Fibroblast of the conjunctiva (primary cell): ENCODE data around the gene NWD2.

Source experiments
- DNase-seq: peaks from one replicate; pipeline ENCODE4 v3.0.0-alpha.2; 2010; ENCODE audit warnings: low read depth

Gene NWD2

GRCh38 chr4:37304612-37305011 lies 60.1 kb downstream of the NWD2 start:
- DNase-seq = no peak

GRCh38 chr4:37305984-37306383 lies 61.4 kb downstream of the NWD2 start:
- DNase-seq = no peak

GRCh38 chr4:37317104-37317643 lies 72.6 kb downstream of the NWD2 start:
- DNase-seq = no peak

GRCh38 chr4:37320513-37321235 lies 76.1 kb downstream of the NWD2 start:
- no peak for DNase-seq

GRCh38 chr4:37322122-37322521 lies 77.6 kb downstream of the NWD2 start:
- no peak for DNase-seq

GRCh38 chr4:37324546-37324945 lies 80.0 kb downstream of the NWD2 start:
- DNase-seq = no peak

GRCh38 chr4:37326852-37327251 lies 82.3 kb downstream of the NWD2 start:
- no peak for DNase-seq

- DNase-seq = no peak
Observed at GRCh38 chr4:37338972-37339371, 94.4 kb downstream of the NWD2 start.

GRCh38 chr4:37358748-37359147 lies 114.2 kb downstream of the NWD2 start:
- no peak for DNase-seq

- DNase-seq = no peak
Observed at GRCh38 chr4:37359261-37359660, 114.7 kb downstream of the NWD2 start.

GRCh38 chr4:37365888-37366287 lies 121.3 kb downstream of the NWD2 start:
- DNase-seq = no peak

- no peak for DNase-seq
Observed at GRCh38 chr4:37367901-37368300, 123.4 kb downstream of the NWD2 start.

- DNase-seq = no peak
Observed at GRCh38 chr4:37370052-37370451, 125.5 kb downstream of the NWD2 start.

GRCh38 chr4:37381040-37381668 lies 136.6 kb downstream of the NWD2 start:
- no peak for DNase-seq

GRCh38 chr4:37383579-37384229 lies 139.2 kb downstream of the NWD2 start:
- peak; percentile 1 for DNase-seq

- no peak for DNase-seq
Observed at GRCh38 chr4:37385424-37385823, 140.9 kb downstream of the NWD2 start.

GRCh38 chr4:37388681-37389365 lies 144.3 kb downstream of the NWD2 start:
- no peak for DNase-seq

GRCh38 chr4:37389366-37389765 lies 144.8 kb downstream of the NWD2 start:
- no peak for DNase-seq

- DNase-seq = peak; percentile 17
Observed at GRCh38 chr4:37389967-37390580, 145.5 kb downstream of the NWD2 start.

- DNase-seq = no peak
Observed at GRCh38 chr4:37392521-37393255, 148.1 kb downstream of the NWD2 start.

GRCh38 chr4:37393321-37393720 lies 148.8 kb downstream of the NWD2 start:
- no peak for DNase-seq
